ENCODE data around the gene ANO3. TPM values are rescaled to one million over a fixed set of nuclear protein-coding genes. Genes with fewer than 3 reads are reported as not detected.

The ANO3 gene
- total RNA-seq, 6 experiments from 2014 or later, result 0.02 to 0.10 (median 0.05) TPM; not detected in 1

- Mint-ChIP-seq H3K36me3 (ENCODE audit: low read depth) (no peaks in the 10 kb centered on the region), H3K9me3 (no peaks in the 10 kb centered on the region), H3K27me3 (ENCODE audit: insufficient read depth) (no peaks in the 10 kb centered on the region), H3K27ac (no peak overlapping the region), H3K4me3 (no peak overlapping the region), H3K4me1 (ENCODE audit: low read depth) (no peaks in the 10 kb centered on the region)
- no peak for DNase-seq
- no peak for TF ChIP-seq CTCF (IDR thresholded peaks at IDR 0.05)
Observed at GRCh38 chr11:26324270-26324669, 7.7 kb upstream of the ANO3 start.

GRCh38 chr11:26326793-26327400, 5.0 kb upstream of the ANO3 start:
- Mint-ChIP-seq H3K4me3 (no peak overlapping the region), H3K27me3 (ENCODE audit: insufficient read depth) (peaks cover 6% of the 10 kb centered on the region; the same call in 1 of the 2 replicates), H3K27ac (no peak overlapping the region), H3K36me3 (ENCODE audit: low read depth) (no peaks in the 10 kb centered on the region), H3K4me1 (ENCODE audit: low read depth) (peaks cover 1% of the 10 kb centered on the region; the same call in 1 of the 2 replicates), H3K9me3 (no peaks in the 10 kb centered on the region)
- no peak for TF ChIP-seq CTCF (IDR thresholded peaks at IDR 0.05)
- no peak for DNase-seq

GRCh38 chr11:26329206-26329605, 2.7 kb upstream of the ANO3 start:
- DNase-seq, result no peak
- H3K9me3 Mint-ChIP-seq, result no peaks in the 10 kb centered on the region
- TF ChIP-seq CTCF (IDR thresholded peaks at IDR 0.05), result no peak
- H3K27ac Mint-ChIP-seq, result no peak overlapping the region
- no peak overlapping the region for H3K4me3 Mint-ChIP-seq
- peaks cover 8% of the 10 kb centered on the region; the same call in 1 of the 2 replicates for H3K4me1 Mint-ChIP-seq (ENCODE audit: low read depth)
- peaks cover 23% of the 10 kb centered on the region; the same call in 1 of the 2 replicates for H3K27me3 Mint-ChIP-seq (ENCODE audit: insufficient read depth)
- no peaks in the 10 kb centered on the region for H3K36me3 Mint-ChIP-seq (ENCODE audit: low read depth)

- Mint-ChIP-seq H3K27ac (no peak overlapping the region), H3K4me3 (no peak overlapping the region), H3K4me1 (ENCODE audit: low read depth) (peaks cover 8% of the 10 kb centered on the region; the same call in 1 of the 2 replicates), H3K36me3 (ENCODE audit: low read depth) (no peaks in the 10 kb centered on the region), H3K27me3 (ENCODE audit: insufficient read depth) (peaks cover 23% of the 10 kb centered on the region; the same call in 1 of the 2 replicates), H3K9me3 (no peaks in the 10 kb centered on the region)
- no peak for TF ChIP-seq CTCF (IDR thresholded peaks at IDR 0.05)
- DNase-seq, result no peak
Observed at GRCh38 chr11:26330262-26330661, 1.7 kb upstream of the ANO3 start.

GRCh38 chr11:26332572-26332915, 614 bp downstream of the ANO3 start:
- peaks cover 8% of the 10 kb centered on the region; the same call in 1 of the 2 replicates for H3K4me1 Mint-ChIP-seq (ENCODE audit: low read depth)
- no peak for DNase-seq
- TF ChIP-seq CTCF (IDR thresholded peaks at IDR 0.05), result no peak
- H3K27ac Mint-ChIP-seq, result no peak overlapping the region
- H3K4me3 Mint-ChIP-seq, result no peak overlapping the region
- no peaks in the 10 kb centered on the region for H3K9me3 Mint-ChIP-seq
- peaks cover 23% of the 10 kb centered on the region; the same call in 1 of the 2 replicates for H3K27me3 Mint-ChIP-seq (ENCODE audit: insufficient read depth)
- H3K36me3 Mint-ChIP-seq (ENCODE audit: low read depth), result no peaks in the 10 kb centered on the region

All from HFFc6 (cell line).